SHP77 treated with DMSO at 0.1 percent for 48 hours (cell line): ENCODE results near the gene PDE4D.
"Not testable (repeated sequence)": the region's sequence is repeated elsewhere in the genome, so short reads cannot be mapped to it uniquely, and the experiment has no call there.

Experiments used
- DNase-seq: peaks from one replicate; lab custom pipeline; 2025; lab: John Stamatoyannopoulos, UW

PDE4D gene

GRCh38 chr5:59608745-59609144 is 284.8 kb downstream of the PDE4D start:
- DNase-seq = no peak

GRCh38 chr5:59607138-59607765 is 286.3 kb downstream of the PDE4D start:
- no peak for DNase-seq

GRCh38 chr5:59605915-59606314 is 287.6 kb downstream of the PDE4D start:
- no peak for DNase-seq

GRCh38 chr5:59604111-59604510 is 289.4 kb downstream of the PDE4D start:
- no peak for DNase-seq

GRCh38 chr5:59600998-59601397 is 292.5 kb downstream of the PDE4D start:
- no peak for DNase-seq

- no peak for DNase-seq
Observed at GRCh38 chr5:59600153-59600552, 293.4 kb downstream of the PDE4D start.

- DNase-seq = no peak
Observed at GRCh38 chr5:59599729-59600128, 293.8 kb downstream of the PDE4D start.

GRCh38 chr5:59598547-59598874 is 295.0 kb downstream of the PDE4D start:
- no peak for DNase-seq

GRCh38 chr5:59597690-59598546 is 295.6 kb downstream of the PDE4D start:
- DNase-seq = no peak

GRCh38 chr5:59596586-59597350 is 296.8 kb downstream of the PDE4D start:
- DNase-seq = no peak

- DNase-seq = not testable (repeated sequence)
Observed at GRCh38 chr5:59594118-59594517, 299.4 kb downstream of the PDE4D start.

- DNase-seq = no peak
Observed at GRCh38 chr5:59593439-59594007, 300.0 kb downstream of the PDE4D start.

- no peak for DNase-seq
Observed at GRCh38 chr5:59592101-59592500, 301.4 kb downstream of the PDE4D start.

- no peak for DNase-seq
Observed at GRCh38 chr5:59591162-59591561, 302.4 kb downstream of the PDE4D start.

GRCh38 chr5:59588922-59589321 is 304.6 kb downstream of the PDE4D start:
- DNase-seq = no peak

- DNase-seq = peak; percentile 41
Observed at GRCh38 chr5:59587489-59588337, 305.8 kb downstream of the PDE4D start.

GRCh38 chr5:59586841-59587240 is 306.7 kb downstream of the PDE4D start:
- no peak for DNase-seq

- no peak for DNase-seq
Observed at GRCh38 chr5:59584858-59585846, 308.4 kb downstream of the PDE4D start.

GRCh38 chr5:59583810-59584562 is 309.5 kb downstream of the PDE4D start:
- DNase-seq = no peak
